Femur (tissue), 1 donor: Measurements from ENCODE around the gene ZNF783.
"Not testable (repeated sequence)": the region's sequence is repeated elsewhere in the genome, so short reads cannot be mapped to it uniquely, and the experiment has no call there.

Source experiments
- DNase-seq: peaks from one replicate; pipeline ENCODE4 v3.0.0-alpha.2; 2017

Gene ZNF783

DNA sequence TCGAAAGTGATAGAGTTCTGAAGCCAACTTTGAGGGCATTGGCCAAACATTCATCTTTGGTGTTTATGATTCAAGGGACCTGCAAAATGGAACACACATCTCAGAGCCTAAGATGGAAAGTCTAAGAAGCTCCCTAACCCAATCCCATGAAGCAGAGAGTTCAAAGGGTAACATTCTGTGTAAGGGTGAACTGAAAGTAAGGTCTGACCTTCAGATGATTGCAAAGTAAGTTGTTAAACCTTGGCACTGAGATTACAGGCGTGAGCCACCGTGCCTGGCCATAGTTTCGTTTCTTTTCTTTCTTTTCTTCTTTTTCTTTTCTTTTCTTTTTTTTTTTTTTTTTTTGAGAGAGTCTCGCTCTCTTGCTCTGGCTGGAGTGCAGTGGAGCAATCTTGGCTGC lies 20.3 kb upstream of the ZNF783 start:
- DNase-seq = no peak

DNA sequence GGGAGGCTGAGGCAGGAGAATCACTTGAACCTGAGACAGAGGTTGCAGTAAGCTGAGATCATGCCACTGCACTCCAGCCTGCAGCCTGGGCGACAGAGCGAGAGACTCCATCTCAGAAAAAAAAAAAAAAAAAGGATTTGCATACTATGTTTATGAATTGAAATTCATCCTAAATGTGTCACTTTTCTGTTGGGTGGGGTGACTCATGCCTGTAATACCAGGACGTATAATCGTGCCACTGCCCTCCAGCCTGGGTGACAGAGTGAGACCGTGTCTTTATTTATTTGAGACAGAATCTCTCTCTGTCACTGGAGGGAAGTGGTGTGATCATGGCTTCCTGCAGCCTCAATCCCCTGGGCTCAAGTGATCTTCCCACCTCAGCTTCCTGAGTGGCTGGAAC lies 16.8 kb upstream of the ZNF783 start:
- DNase-seq = no peak

GRCh38 chr7:149245744-149246143 lies 16.3 kb upstream of the ZNF783 start:
- DNase-seq = no peak

GRCh38 chr7:149248777-149249176 lies 13.2 kb upstream of the ZNF783 start:
- DNase-seq = no peak

GRCh38 chr7:149250151-149250550 lies 11.8 kb upstream of the ZNF783 start:
- not testable (repeated sequence) for DNase-seq

DNA sequence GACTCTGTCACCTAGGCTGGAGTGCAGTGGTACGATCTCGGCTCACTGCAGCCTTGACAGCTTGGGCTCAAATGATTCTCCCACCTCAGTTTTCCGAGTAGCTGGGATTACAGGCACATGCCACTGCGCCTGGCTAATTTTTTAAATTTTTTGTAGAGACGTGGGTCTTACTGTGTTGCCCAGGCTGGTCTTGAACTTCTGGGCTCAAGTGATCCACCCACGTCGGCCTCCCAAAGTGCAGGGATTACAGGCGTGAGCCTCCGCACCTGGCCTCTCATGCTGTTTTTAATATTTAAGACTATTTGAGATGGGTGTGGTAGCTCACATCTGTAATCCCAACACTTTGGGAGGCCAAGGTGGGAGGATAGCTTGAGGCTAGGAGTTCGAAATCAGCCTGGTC lies 10.5 kb upstream of the ZNF783 start:
- not testable (repeated sequence) for DNase-seq

DNA sequence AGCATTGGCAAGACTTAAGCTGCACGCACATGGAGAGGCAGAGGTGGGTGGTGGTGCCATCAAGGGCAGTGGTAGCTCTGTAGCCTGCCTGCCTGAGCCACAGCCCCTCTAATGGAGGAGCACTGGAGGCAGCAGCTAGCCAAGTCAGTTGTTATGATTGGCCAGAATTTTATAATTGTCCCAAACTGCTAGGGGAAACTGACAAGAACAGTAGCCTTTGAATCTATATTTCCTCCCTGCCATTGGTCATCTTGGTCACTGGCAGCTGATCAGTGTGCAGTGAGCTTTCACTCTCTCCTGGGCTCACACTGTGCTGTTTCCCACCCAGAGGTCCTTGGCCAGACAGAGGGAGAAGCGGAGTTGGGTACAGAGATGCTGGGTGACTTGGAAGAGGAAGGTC lies 9.6 kb upstream of the ZNF783 start:
- no peak for DNase-seq

- no peak for DNase-seq
Observed at GRCh38 chr7:149253665-149254064, 8.3 kb upstream of the ZNF783 start.

GRCh38 chr7:149254181-149254858 lies 7.7 kb upstream of the ZNF783 start:
- DNase-seq = no peak

- DNase-seq = no peak
Observed at GRCh38 chr7:149255174-149255573, 6.8 kb upstream of the ZNF783 start.

- no peak for DNase-seq
Observed at GRCh38 chr7:149256568-149256967, 5.4 kb upstream of the ZNF783 start.

DNA sequence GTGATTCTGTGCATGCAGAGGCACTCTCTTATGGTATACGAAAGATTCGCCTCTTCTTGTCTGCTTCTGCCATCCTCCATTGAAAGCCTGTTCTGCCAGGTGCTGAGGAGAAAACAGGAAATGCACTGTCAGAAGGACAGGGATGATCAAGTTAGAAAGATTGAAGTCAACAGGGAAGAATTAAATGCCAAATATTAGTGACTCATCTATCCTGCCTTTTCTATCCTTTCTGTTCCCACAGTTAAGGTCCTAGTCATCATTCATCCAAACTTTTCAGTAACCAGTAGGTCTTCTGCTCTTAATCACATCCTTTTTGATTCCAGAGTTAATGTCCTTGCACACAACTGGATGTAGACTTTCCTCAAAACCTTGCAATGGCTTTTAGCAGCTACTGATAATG lies 4.8 kb upstream of the ZNF783 start:
- DNase-seq = no peak

DNA sequence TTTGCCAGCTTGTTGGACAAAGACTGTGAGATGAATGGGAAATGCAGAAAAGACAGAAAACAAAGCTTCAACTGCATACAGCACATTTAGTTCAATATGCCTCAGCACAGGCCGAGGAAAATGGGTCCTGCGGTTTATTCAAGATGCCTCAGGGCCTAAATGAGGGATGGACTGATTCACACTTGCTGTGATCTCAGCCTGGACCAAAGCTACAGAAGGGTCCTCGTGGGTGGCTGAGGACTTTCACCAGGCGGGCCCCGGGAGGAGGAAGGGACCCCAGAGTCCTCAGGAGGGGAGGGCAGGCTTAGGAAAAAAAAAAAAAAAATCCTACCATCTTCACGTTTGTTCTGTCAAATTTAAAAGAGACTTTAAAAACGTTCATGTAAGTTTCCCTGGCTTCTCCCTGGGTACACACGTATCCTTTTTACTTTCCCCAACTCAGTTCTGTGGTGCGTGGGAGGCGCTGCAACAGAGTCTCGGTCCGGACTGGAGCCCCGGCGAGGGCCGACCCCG lies 624 bp upstream of the ZNF783 start:
- DNase-seq = no peak

GRCh38 chr7:149266451-149266850 lies 4.5 kb downstream of the ZNF783 start:
- no peak for DNase-seq

- no peak for DNase-seq
Observed at GRCh38 chr7:149267733-149268132, 5.7 kb downstream of the ZNF783 start.

DNA sequence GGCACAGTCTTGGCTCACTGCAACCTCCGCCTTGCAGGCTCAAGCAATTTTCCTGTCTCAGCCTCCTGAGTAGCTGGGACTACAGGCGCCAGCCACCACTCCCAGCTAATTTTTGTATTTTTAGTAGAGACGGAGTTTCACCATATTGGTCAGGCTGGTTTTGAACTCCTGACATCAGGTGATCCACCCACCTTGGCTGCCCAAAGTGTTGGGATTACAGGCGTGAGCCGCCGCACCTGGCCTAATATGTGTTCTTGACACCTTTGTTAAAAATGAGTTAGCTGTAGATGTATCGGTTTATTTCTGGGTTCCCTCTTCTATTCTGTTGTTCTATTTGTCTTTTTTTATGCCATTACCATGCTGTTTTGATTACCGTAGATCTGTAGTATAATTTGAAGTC lies 12.4 kb downstream of the ZNF783 start:
- not testable (repeated sequence) for DNase-seq

DNA sequence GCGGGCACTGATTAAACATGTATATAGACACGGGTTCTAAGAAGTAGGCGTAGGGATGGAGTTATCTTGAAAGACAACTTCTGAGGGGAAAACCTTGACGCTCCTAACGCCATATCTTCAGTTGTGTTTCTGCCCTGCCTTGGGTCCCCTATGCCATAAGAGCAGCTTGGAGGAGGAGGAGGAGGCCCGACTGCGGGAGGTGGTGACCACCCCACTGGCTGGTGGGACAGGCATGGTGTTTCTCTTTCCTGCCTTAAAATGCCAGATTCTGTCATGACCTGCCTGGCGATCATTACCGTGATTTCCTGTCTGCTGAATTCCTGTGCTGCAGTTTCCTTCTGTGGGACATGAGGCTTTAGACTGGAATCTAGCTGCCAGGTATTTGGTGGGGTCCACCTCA lies 15.9 kb downstream of the ZNF783 start:
- DNase-seq = no peak

DNA sequence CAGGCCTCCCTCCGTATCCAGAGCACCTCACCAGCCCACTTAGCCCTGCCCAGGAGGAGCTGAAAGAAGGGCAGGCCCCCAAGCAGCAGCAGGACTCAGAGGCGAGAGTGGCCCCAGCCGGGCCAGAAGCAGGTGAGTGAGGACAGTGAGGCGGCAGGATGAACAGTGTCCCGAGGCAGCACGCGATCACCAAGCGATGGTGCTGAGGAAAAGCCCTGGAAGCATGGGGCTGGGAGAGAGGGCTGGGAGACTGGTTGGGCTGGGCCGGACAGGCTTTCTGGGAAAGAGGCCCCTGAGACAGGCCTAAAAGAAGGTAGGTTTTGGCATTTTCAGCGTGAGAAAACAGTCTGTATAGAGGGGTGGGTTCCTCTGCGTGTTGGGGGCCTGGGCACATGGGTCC lies 16.4 kb downstream of the ZNF783 start:
- no peak for DNase-seq

GRCh38 chr7:149279111-149279743 lies 17.2 kb downstream of the ZNF783 start:
- no peak for DNase-seq

DNA sequence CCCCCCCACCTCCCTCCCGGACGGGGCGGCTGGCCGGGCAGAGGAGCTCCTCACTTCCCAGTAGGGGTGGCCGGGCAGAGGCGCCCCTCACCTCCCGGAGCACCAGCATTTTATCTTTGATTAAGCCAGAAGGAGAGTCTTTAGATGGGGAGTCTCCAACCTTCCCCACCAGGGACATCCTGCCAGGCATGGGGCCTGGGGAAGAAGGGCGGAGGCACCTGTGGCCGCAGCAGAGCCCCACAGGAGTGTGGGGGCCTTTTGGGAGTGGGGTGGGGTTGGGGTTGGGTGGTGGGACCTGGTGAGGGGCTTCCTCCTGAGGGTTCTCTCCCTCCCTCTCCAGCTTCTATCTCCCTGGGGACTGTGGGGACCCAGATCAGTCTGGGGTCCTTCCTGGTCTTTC lies 18.2 kb downstream of the ZNF783 start:
- DNase-seq = no peak

- DNase-seq = no peak
Observed at GRCh38 chr7:149280661-149281507, 18.9 kb downstream of the ZNF783 start.

GRCh38 chr7:149281508-149282330 lies 19.7 kb downstream of the ZNF783 start:
- no peak for DNase-seq

DNA sequence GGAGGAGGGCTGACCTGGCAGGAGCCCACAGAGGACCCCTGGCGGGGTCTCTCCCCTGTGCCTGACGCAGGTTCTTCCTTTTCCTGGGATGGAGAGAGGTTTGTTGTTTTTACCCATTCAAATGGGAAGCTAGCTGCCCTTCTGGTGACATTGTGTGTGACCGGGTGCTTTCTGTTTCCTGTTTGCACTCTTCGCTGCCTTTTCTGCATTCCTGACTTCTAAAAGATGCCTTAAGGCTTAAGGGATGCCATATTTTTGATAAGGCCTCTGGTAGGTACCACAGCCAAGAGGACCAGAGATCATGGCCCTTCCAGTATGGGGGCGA lies 20.3 kb downstream of the ZNF783 start:
- no peak for DNase-seq
